GM12801 (cell line): ENCODE results near the gene NIPAL1.

Source experiments
- TF ChIP-seq, protein P1 (sequence below): IDR thresholded peaks from one replicate; pipeline ENCODE4 v1.5.1; 2011; ENCODE audit warnings: control low read depth; ENCODE audit not compliant: insufficient read length; ENCODE audit errors: extremely low read depth

The NIPAL1 gene

DNA sequence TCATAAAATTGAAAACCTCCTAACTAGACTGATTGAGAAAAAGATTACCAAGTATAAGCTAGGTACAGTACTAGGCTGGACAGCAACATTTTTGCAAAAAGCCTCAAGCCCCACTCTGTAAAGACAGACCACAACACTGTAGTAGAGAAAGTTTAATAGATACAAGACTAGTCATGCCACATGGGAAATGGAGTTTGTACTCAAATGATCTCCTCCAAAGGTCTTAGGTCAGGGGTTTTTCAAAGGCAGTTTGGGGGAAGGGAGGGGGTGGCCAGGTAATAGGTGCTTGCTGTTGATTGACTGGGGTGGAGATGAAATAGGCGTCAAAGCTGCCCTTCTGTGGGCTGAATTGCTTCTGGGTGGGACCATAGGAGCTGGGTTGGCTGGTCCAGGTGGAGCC is 14.3 kb upstream of the NIPAL1 start:
- TF ChIP-seq, protein P1, sequence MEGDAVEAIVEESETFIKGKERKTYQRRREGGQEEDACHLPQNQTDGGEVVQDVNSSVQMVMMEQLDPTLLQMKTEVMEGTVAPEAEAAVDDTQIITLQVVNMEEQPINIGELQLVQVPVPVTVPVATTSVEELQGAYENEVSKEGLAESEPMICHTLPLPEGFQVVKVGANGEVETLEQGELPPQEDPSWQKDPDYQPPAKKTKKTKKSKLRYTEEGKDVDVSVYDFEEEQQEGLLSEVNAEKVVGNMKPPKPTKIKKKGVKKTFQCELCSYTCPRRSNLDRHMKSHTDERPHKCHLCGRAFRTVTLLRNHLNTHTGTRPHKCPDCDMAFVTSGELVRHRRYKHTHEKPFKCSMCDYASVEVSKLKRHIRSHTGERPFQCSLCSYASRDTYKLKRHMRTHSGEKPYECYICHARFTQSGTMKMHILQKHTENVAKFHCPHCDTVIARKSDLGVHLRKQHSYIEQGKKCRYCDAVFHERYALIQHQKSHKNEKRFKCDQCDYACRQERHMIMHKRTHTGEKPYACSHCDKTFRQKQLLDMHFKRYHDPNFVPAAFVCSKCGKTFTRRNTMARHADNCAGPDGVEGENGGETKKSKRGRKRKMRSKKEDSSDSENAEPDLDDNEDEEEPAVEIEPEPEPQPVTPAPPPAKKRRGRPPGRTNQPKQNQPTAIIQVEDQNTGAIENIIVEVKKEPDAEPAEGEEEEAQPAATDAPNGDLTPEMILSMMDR: no peak

DNA sequence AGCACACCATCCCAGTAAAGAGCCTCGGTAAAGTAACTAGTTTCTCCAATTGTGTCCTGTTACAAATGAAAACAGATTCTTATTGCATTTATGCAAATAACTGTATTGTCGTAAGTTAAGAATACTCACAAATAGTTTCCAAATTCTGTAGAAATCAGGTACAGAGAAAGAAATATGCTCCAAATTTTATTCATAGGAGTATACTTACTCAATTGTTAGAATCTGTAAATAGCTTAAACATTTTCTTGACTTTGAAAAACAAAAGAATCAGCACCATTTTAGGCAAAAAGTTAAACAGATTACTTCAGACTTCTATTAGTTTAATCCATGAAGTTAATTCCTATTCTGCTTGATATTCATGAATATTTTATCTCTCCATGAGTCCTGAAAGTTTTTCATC is 10.8 kb upstream of the NIPAL1 start:
- TF ChIP-seq, protein P1: no peak

DNA sequence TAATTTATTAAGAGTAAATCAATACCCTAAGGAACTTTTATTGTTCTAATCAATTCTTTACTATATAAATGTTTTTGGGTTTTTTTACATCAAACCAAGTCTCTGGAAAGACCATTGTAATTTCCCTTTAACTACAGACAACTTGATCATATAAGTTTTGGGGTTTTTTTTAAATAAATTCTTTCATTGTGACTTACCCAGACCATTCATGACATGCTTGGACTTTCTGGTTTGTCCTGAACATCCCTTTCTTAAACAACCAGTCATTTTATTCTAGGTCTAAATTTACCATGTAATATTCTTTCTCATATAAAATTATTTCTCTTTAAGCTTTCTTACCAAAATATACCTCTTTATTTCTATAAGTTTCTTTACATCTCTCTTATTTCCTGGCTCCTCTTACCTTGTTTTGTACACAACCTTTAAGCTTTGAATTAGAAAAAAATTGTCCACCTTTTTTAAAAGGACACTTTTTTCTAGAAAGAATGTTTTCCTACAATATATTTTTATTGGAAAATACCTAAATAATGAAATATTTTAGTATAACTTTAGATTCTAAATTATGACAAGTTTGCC is 8.5 kb upstream of the NIPAL1 start:
- TF ChIP-seq, protein P1: no peak

DNA sequence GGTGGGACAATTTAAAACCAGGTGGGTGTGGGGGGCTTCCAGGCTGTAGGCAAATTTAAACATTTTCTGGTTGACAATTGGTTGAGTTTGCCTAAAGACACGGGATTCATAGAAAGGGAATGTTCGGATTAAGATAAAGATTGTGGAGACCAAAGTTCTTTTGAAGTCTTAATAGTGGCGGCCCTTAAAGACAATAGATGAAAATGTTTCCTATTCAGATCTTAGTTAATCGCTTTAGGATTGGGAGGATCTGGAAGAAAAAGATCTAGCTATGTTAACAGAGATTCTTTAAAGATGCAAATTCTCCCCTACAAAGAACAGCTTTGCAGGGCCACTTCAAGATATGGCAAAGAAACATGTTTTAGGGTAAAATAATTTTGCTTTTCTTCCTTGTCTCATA is 4.8 kb upstream of the NIPAL1 start:
- TF ChIP-seq, protein P1: no peak

DNA sequence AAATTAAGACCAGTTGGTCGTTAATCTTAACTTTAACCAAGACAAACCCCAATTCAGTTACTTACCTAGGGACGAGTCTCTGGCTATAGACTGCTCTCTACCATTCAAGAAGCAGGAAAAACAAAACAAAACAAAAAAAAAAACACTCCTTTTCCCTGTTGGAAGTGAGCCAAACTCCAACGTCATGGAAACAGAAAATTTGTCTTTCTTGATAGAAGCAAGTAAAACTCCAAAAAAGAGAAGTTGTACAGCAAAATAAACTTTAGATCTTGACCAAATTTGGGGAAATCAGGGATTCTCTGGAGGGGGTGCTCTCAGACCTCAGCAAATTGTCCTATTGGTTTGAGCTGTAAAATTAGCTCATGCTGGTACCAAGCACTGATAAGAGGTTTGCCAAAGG is 3.7 kb upstream of the NIPAL1 start:
- TF ChIP-seq, protein P1: no peak

DNA sequence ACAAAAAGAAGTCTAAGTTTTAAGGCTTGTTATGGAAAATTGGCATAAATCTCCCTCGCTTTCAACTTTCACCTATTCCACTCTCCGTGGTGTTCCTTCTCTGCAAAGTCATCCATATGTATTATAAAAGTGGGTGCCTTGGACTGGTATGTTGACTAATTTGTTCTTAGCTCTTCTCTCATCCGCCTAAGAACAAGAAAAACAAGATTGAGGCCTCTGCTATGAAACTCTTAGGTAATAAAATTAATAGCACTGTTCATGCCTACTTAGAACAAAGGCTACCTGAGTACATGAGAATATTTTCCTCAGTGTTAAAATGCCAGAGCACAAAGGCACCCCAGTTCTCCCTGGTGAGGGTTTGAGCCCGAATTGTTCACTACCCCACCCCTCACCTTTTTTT is 1.4 kb upstream of the NIPAL1 start:
- TF ChIP-seq, protein P1: no peak

DNA sequence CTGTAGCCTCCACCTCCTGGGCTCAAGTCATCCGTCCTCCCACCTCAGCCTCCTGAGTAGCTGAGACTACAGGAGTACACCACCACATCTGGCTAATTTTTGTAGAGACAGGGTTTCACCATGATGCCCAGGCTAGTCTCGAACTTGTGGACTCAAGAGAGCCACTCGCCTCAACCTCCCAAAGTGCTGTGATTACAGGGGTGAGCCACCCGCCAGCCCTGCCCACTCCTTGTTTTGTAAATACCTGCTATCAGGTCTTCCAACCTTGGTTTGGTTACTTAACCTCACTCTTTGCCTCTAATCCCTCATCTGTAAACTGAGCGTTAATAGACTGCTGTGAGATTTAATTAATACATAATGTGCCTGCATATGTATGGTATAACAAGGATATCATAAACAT is 894 bp upstream of the NIPAL1 start:
- TF ChIP-seq, protein P1: no peak
